ENCODE measurements around the gene GPX6. TPM values are rescaled to one million over a fixed set of nuclear protein-coding genes. Genes with fewer than 3 reads are reported as not detected.

Gene GPX6
- total RNA-seq, 1 donor: not detected

DNA sequence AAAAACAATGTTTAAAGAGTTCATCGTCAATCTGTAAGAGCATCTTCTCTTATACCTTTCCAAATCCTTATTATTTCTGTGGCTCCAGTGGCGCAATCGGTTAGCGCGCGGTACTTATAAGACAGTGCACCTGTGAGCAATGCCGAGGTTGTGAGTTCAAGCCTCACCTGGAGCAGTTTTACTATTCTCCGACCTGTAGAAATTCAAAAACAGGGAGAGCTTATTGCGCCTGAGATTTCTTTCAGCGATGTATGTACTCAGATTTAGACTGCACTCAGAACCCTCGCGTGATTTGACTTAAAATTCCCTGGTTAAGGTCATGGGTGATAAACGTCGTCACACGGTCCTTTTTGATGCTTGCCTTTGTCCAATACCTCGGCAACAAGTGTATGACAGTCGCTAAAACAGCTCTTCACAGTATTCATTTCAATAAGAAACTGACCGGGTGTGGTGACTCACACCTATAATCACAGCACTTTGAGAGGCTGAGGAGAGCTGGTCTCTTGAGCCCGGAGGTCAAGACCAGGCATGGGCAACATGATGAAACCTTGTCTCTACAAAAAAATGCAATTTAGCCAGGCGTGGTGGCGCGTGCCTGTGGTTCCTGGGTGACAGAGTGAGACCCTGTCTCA is 22.0 kb upstream of the GPX6 start:
- TF ChIP-seq CTCF (IDR thresholded peaks at IDR 0.05; ENCODE audit: insufficient read depth, low read length): no peak
- DNase-seq (ENCODE audit: low read depth): peak; percentile 2
- H3K4me3 ChIP-seq (ENCODE audit: low read depth, low read length): no peak overlapping the region

DNA sequence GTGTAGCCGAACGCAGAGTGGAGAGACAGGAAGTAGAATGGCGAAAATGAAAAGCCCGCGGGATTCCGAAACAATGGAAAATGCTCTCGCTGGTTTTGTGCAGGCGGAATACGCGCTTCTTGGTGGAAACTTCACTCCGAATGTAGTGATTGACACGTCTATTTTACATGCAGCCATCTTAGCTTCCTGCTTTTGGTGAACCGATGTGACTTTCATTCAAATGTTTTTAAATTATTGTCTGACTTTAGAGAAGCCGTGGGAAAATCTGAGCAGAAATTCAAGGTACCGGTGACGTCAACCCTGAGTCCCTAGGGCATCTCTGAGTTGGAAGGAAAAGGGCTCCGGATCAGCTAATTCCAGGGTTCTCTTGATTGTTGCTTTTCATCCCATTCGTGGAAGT is 21.5 kb upstream of the GPX6 start:
- TF ChIP-seq CTCF (IDR thresholded peaks at IDR 0.05; ENCODE audit: insufficient read depth, low read length): no peak
- H3K4me3 ChIP-seq (ENCODE audit: low read depth, low read length): peak overlapping the region; percentile 49
- DNase-seq (ENCODE audit: low read depth): peak; percentile 14

GRCh38 chr6:28534875-28535274 is 19.3 kb upstream of the GPX6 start:
- DNase-seq (ENCODE audit: low read depth): no peak
- H3K4me3 ChIP-seq (ENCODE audit: low read depth, low read length): no peak overlapping the region
- no peak for TF ChIP-seq CTCF (IDR thresholded peaks at IDR 0.05; ENCODE audit: insufficient read depth, low read length)

DNA sequence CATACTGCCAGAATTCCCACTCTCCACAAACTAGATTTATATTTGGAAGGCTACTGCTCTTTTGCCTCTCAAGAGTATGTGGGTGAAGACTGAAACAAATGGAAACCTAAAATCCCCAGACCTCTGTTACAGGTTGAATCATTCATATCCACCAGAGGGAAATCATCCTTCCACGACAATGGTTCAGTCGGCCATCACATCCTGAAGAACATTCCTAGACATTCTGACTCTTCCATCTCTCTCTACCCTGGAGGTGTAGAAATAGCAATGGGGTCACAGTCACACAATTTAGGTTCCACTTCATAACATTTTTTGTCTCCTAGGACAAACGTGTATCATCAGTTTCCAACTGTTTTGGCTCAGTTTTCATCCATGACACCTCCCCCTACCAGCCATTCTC is 18.7 kb upstream of the GPX6 start:
- no peak for DNase-seq (ENCODE audit: low read depth)
- TF ChIP-seq CTCF (IDR thresholded peaks at IDR 0.05; ENCODE audit: insufficient read depth, low read length): no peak
- no peak overlapping the region for H3K4me3 ChIP-seq (ENCODE audit: low read depth, low read length)

DNA sequence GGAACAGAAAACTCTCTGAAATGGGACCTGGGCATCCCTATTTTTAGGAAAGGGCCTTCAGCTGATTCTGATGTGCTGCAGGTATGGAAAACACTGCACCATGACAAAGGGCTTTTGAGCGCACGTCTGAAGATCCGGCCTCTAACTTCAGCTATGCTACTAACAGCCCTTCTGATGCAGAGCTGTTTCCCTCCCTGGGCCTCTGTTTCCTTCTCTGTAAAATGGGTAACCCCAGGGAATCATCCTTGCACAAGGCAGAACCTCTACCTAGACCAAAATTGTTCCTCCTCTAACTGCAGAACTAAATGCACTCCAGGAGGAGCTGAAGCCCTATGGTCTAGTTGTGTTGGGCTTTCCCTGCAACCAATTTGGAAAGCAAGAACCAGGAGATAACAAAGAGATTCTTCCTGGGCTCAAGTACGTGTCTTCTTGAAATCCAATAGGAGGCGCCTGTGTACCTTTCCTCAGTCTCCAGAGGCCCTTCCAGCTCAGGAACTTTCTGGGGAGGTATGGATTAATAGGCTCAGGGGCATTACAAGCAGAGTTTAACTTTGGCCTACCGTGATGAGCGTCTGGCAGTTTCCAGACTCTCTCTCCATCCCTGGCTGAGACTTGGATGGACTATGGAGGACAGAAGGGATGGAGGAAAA is 16.0 kb upstream of the GPX6 start:
- no peak overlapping the region for H3K4me3 ChIP-seq (ENCODE audit: low read depth, low read length)
- no peak for TF ChIP-seq CTCF (IDR thresholded peaks at IDR 0.05; ENCODE audit: insufficient read depth, low read length)
- no peak for DNase-seq (ENCODE audit: low read depth)

GRCh38 chr6:28530777-28531176 is 15.2 kb upstream of the GPX6 start:
- no peak for DNase-seq (ENCODE audit: low read depth)

More at GRCh38 chr6:28530777-28531176, 15.2 kb upstream of the GPX6 start:
- H3K4me3 ChIP-seq (ENCODE audit: low read depth, low read length): no peak overlapping the region
- no peak for TF ChIP-seq CTCF (IDR thresholded peaks at IDR 0.05; ENCODE audit: insufficient read depth, low read length)

All from fibroblast of the aortic adventitia (primary cell).